Measurements from ENCODE around the gene CDK14. TPM values are rescaled to one million over a fixed set of nuclear protein-coding genes. Genes with fewer than 3 reads are reported as not detected.

Gene CDK14
- total and polyA plus RNA-seq, 10 of the 15 experiments (the other 5 are each of a cell fraction or from before 2014, with no cell fraction given), result 6.5 to 61.3 (median 24.2) TPM

DNA sequence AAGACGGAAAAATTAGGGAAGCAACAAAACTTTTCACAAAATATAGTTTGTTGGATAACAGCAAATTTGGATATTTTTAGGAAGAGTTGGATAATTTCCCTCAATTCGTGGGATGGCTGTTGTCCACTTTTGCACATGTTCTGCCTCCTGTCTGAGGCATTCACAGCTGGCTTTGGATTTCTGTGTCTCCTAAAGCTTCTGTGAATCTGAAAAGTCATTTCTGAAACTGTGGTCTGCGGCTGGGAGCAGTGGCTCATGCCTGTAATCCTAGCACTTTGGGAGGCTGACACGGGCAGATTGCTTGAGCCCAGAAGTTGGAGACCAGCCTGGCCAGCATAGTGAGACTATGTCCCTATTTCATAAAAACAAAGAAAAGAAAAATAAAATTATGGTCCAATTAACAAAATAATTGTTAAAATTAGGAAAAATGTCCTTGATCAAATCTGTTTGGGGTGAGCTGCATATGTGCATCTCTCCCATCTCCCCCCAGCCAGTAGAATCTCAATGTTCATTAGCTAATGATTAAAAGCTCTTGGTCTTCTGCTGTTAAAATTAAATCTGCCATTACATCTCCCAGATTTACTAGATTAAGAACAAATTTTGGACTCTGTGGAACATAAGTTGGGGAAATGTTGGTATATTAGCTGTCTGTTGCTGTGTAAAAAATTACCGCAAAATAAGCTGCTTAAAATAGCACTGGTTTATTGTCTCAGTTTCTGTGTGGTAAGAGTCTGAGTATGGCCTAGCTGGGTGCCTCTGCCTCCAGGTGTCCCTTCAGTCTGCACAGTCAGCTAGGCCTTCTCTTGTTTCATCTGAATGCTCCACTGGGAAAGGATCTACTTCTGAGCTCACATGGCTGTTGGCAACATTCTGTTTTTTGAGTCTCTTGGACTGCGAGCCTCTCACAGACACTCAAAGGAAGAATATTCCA, 336.1 kb downstream of the CDK14 start:
- no peaks in the 10 kb centered on the region for H4K20me1 ChIP-seq (ENCODE audit: control insufficient read depth, insufficient read depth)
- ChIA-PET POLR2A (interaction anchor here (0.7 to 1.4 kb wide), 3 partner anchors 13 to 1204 kb away, joined by 3 to 6 read pairs (median 3); no protein-coding TSS in a partner anchor), SMC1A (ENCODE audit: uncharacterized antibody, unreplicated experiment) (interaction anchor here (0.7 to 6.7 kb wide), 30 partner anchors 12 to 478 kb away, joined by 3 to 54 read pairs (median 4); no protein-coding TSS in a partner anchor), CTCF (interaction anchor here (0.5 to 6.3 kb wide), 28 partner anchors 11 to 477 kb away, joined by 3 to 71 read pairs (median 4); no protein-coding TSS in a partner anchor), RAD21 (ENCODE audit: unreplicated experiment) (interaction anchor here (0.8 to 5.3 kb wide), 18 partner anchors 12 to 702 kb away, joined by 3 to 55 read pairs (median 4); no protein-coding TSS in a partner anchor)
- DNase-seq (ENCODE audit: low read depth, low spot score) (peak; percentile 73), FAIRE-seq (peak; percentile 97), ATAC-seq (peak; percentile 98)
- H3K4me1 ChIP-seq (ENCODE audit: control insufficient read depth, insufficient read depth, low read length), result peaks cover 22% of the 10 kb centered on the region
- H2AFZ ChIP-seq (ENCODE audit: control insufficient read depth, low read depth, low read length), result peak overlapping the region; percentile 48
- no peaks in the 10 kb centered on the region; a peak in 1 of 4 replicates for H3K36me3 ChIP-seq (ENCODE audit: control insufficient read depth in 2 of 2, insufficient read depth in 2 of 2, low read length in 1 of 2)
- H3K4me2 ChIP-seq (ENCODE audit: control insufficient read depth, insufficient read depth), result peak overlapping the region; percentile 58
- no TSS peak for BruUV-seq (replicated peaks)
- intact Hi-C loops (cut with micrococcal nuclease; ENCODE audit: unreplicated experiment), result loop anchor here (2.0 to 5.0 kb wide), 3 partner anchors 75 to 223 kb away; no protein-coding TSS in a partner anchor
- H3K9me3 ChIP-seq (replicated peaks; ENCODE audit: control insufficient read depth, insufficient read depth, low read length), result no peaks in the 10 kb centered on the region; the same call in 1 of the 3 replicates
- H3K27me3 ChIP-seq (replicated peaks in 1 of 2; ENCODE audit: control insufficient read depth in 2 of 2, insufficient read depth in 2 of 2, low read length in 1 of 2), result no peaks in the 10 kb centered on the region
- no peak overlapping the region for H3K9ac ChIP-seq (ENCODE audit: control insufficient read depth, insufficient read depth, low read length)
- whole genome bisulfite sequencing (ENCODE audit: insufficient coverage, insufficient replicate concordance, low lambda C conversion rate, missing lambda C conversion rate), result 48% methylated on average over 6 of the region's 6 CpGs
- H3K79me2 ChIP-seq (ENCODE audit: control insufficient read depth, insufficient read depth, low read length), result no peaks in the 10 kb centered on the region
- H3K4me3 ChIP-seq, result no peak overlapping the region; the same call in none of the 2 replicates
- in situ Hi-C loops (cut with MboI), result no loop called here
- H3K27ac ChIP-seq (ENCODE audit: control insufficient read depth, insufficient read depth), result peak overlapping the region; percentile 54
- TF ChIP-seq, protein P1, sequence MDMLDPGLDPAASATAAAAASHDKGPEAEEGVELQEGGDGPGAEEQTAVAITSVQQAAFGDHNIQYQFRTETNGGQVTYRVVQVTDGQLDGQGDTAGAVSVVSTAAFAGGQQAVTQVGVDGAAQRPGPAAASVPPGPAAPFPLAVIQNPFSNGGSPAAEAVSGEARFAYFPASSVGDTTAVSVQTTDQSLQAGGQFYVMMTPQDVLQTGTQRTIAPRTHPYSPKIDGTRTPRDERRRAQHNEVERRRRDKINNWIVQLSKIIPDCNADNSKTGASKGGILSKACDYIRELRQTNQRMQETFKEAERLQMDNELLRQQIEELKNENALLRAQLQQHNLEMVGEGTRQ (IDR thresholded peaks at IDR 0.05; ENCODE audit: borderline replicate concordance, low read depth, low read length), result no peak
- no peak for TF ChIP-seq CBX3 (IDR thresholded peaks at IDR 0.05; ENCODE audit: borderline replicate concordance, low read depth)
- no peak for TF ChIP-seq KLF5 (IDR thresholded peaks at IDR 0.05; ENCODE audit: partially characterized antibody)
- TF ChIP-seq TBL1XR1 (IDR thresholded peaks at IDR 0.05; ENCODE audit: low read depth, low read length), result 0 out of 2 replicates have a peak, but pooled peaks have one; percentile 24
- peak; percentile 79 for TF ChIP-seq MEF2B (IDR thresholded peaks at IDR 0.05; ENCODE audit: partially characterized antibody, poor library complexity, severe bottlenecking)
- TF ChIP-seq RB1 (IDR thresholded peaks at IDR 0.05; ENCODE audit: borderline replicate concordance), result no peak
- TF ChIP-seq ZNF274 (IDR thresholded peaks at IDR 0.05; ENCODE audit: insufficient read depth, insufficient read length), result no peak
- TF ChIP-seq NFYA (IDR thresholded peaks at IDR 0.05; ENCODE audit: borderline replicate concordance, low read depth, low read length), result no peak
- peak; percentile 89 for TF ChIP-seq TCF12 (IDR thresholded peaks at IDR 0.05; ENCODE audit: low read depth, low read length)
- TF ChIP-seq, protein P2, sequence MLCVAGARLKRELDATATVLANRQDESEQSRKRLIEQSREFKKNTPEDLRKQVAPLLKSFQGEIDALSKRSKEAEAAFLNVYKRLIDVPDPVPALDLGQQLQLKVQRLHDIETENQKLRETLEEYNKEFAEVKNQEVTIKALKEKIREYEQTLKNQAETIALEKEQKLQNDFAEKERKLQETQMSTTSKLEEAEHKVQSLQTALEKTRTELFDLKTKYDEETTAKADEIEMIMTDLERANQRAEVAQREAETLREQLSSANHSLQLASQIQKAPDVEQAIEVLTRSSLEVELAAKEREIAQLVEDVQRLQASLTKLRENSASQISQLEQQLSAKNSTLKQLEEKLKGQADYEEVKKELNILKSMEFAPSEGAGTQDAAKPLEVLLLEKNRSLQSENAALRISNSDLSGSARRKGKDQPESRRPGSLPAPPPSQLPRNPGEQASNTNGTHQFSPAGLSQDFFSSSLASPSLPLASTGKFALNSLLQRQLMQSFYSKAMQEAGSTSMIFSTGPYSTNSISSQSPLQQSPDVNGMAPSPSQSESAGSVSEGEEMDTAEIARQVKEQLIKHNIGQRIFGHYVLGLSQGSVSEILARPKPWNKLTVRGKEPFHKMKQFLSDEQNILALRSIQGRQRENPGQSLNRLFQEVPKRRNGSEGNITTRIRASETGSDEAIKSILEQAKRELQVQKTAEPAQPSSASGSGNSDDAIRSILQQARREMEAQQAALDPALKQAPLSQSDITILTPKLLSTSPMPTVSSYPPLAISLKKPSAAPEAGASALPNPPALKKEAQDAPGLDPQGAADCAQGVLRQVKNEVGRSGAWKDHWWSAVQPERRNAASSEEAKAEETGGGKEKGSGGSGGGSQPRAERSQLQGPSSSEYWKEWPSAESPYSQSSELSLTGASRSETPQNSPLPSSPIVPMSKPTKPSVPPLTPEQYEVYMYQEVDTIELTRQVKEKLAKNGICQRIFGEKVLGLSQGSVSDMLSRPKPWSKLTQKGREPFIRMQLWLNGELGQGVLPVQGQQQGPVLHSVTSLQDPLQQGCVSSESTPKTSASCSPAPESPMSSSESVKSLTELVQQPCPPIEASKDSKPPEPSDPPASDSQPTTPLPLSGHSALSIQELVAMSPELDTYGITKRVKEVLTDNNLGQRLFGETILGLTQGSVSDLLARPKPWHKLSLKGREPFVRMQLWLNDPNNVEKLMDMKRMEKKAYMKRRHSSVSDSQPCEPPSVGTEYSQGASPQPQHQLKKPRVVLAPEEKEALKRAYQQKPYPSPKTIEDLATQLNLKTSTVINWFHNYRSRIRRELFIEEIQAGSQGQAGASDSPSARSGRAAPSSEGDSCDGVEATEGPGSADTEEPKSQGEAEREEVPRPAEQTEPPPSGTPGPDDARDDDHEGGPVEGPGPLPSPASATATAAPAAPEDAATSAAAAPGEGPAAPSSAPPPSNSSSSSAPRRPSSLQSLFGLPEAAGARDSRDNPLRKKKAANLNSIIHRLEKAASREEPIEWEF (IDR thresholded peaks at IDR 0.05; ENCODE audit: insufficient replicate concordance, low read depth, low read length), result no peak
- TF ChIP-seq MEF2A (IDR thresholded peaks at IDR 0.05; ENCODE audit: insufficient read depth, low read depth, low read length), result peak; percentile 96
- TF ChIP-seq EGR1 (IDR thresholded peaks at IDR 0.05; ENCODE audit: borderline replicate concordance in 1 of 2, low read depth in 2 of 2, low read length in 2 of 2), result no peak
- peak in 1 of 2 experiments; percentile 26; a peak in 1 of 4 replicates for TF ChIP-seq BHLHE40 (IDR thresholded peaks at IDR 0.05; ENCODE audit: borderline replicate concordance in 1 of 2, low read depth in 2 of 2, low read length in 1 of 2)

Data from GM12878 (cell line).